Measurements from ENCODE around the gene CMIP. TPM values are rescaled to one million over a fixed set of nuclear protein-coding genes. Genes with fewer than 3 reads are reported as not detected.
"Not testable (repeated sequence)": the region's sequence is repeated elsewhere in the genome, so short reads cannot be mapped to it uniquely, and the experiment has no call there.

Gene CMIP
- total RNA-seq, 4 donors from 2014 or later = 63.9 to 89.9 (median 70.0) TPM

DNA sequence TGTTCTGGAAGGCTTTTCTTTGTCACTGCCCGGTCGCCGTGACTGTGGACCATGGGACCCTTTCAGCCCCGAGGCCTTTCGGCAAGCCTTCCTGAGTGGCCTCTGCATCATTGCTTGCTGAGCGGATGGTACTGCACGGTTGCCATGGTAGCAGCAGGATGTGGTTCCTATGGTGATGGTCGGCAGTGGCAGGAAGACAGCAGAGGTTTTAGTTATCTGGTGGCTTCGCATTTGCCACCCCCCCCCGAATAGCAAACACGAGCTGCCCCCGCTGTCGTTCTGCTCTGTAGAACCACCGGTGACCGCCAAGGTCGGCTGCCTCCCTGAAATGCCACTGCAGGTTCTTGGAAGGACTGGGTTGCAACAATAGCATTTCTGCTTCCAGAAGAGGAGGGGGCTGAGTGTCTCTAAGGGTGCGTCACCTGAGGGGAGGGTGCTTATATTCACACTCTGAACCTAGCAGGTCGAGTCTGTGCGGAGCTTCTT lies 76.6 kb downstream of the CMIP start:
- Histone ChIP-seq H3K4me3 (no peak overlapping the region), H3K27me3 (no peaks in the 10 kb centered on the region), H3K4me1 (peaks cover 41% of the 10 kb centered on the region), H3K9me3 (no peaks in the 10 kb centered on the region), H3K27ac (no peak overlapping the region), H3K36me3 (no peaks in the 10 kb centered on the region)
- 82% methylated on average over 18 of the region's 19 CpGs for WGBS
- no peak for DNase-seq (ENCODE audit: low spot score in 2 of 2)
- TF ChIP-seq EP300 (IDR thresholded peaks at IDR 0.05) (no peak), POLR2AphosphoS5 (IDR thresholded peaks at IDR 0.05) (no peak), POLR2A (IDR thresholded peaks at IDR 0.05) (no peak)
- TF ChIP-seq, protein P1, sequence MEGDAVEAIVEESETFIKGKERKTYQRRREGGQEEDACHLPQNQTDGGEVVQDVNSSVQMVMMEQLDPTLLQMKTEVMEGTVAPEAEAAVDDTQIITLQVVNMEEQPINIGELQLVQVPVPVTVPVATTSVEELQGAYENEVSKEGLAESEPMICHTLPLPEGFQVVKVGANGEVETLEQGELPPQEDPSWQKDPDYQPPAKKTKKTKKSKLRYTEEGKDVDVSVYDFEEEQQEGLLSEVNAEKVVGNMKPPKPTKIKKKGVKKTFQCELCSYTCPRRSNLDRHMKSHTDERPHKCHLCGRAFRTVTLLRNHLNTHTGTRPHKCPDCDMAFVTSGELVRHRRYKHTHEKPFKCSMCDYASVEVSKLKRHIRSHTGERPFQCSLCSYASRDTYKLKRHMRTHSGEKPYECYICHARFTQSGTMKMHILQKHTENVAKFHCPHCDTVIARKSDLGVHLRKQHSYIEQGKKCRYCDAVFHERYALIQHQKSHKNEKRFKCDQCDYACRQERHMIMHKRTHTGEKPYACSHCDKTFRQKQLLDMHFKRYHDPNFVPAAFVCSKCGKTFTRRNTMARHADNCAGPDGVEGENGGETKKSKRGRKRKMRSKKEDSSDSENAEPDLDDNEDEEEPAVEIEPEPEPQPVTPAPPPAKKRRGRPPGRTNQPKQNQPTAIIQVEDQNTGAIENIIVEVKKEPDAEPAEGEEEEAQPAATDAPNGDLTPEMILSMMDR (IDR thresholded peaks at IDR 0.05) = no peak

DNA sequence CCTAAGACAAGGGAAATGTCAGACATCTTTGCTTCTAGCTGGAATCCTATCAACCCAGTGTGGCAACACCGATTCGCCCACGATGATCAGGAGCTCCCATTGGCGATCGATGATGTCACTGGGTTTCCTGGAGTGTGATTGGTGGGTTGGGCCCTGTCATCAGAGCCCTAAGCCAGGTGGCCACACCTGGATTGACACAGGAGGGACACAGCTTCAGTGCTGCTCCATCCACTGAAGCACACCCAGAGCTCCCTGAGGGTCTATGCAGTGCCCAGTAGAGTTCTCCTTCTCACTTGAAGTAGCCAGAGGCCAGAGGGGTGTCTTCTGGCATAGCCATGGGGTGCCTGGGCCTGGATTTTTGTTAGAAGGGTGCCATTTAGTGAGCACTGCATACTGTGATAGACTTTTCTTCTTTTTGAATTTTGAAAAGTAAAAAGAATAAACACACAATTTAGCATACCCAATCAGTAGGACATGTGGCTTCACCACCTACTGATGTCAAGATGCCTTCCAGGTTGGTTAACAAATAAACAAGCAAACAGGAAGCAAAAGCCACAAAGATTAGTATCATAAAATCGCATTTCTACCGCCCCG lies 77.6 kb downstream of the CMIP start:
- Histone ChIP-seq H3K36me3 (no peaks in the 10 kb centered on the region), H3K4me3 (no peak overlapping the region), H3K9me3 (no peaks in the 10 kb centered on the region), H3K27ac (peak overlapping the region; percentile 40), H3K27me3 (no peaks in the 10 kb centered on the region), H3K4me1 (peaks cover 47% of the 10 kb centered on the region)
- 74% methylated on average over 8 of the region's 8 CpGs for WGBS
- no peak for DNase-seq (ENCODE audit: low spot score in 2 of 2)
- no peak for TF ChIP-seq POLR2A (IDR thresholded peaks at IDR 0.05)
- TF ChIP-seq, protein P1 (IDR thresholded peaks at IDR 0.05) = no peak
- TF ChIP-seq POLR2AphosphoS5 (IDR thresholded peaks at IDR 0.05) = no peak
- TF ChIP-seq EP300 (IDR thresholded peaks at IDR 0.05) = no peak

DNA sequence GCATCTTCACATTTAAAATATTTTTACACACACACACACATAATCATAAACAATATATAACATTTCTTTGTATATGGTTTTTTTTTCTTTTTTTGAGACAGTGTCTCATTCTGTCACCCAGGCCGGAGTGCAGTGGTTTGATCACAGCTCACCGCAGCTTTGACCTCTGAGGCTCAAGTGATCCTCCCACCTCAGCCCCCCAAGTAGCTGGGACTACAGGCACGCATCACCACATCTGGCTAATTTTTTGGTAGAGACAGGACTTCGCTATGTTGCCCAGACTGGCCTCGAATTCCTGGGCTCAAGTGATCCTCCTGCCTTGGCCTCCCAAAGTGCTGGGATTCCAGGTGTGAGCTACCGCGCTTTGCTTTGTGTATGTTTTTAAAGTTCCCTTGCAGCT lies 78.2 kb downstream of the CMIP start:
- Histone ChIP-seq H3K4me1 (peaks cover 51% of the 10 kb centered on the region), H3K27ac (peak overlapping the region; percentile 77)
- DNase-seq (ENCODE audit: low spot score in 2 of 2); H3K4me3 ChIP-seq; H3K27me3 ChIP-seq; H3K36me3 ChIP-seq; H3K9me3 ChIP-seq: not testable (repeated sequence)
- WGBS = 88% methylated on average over 7 of the region's 7 CpGs

DNA sequence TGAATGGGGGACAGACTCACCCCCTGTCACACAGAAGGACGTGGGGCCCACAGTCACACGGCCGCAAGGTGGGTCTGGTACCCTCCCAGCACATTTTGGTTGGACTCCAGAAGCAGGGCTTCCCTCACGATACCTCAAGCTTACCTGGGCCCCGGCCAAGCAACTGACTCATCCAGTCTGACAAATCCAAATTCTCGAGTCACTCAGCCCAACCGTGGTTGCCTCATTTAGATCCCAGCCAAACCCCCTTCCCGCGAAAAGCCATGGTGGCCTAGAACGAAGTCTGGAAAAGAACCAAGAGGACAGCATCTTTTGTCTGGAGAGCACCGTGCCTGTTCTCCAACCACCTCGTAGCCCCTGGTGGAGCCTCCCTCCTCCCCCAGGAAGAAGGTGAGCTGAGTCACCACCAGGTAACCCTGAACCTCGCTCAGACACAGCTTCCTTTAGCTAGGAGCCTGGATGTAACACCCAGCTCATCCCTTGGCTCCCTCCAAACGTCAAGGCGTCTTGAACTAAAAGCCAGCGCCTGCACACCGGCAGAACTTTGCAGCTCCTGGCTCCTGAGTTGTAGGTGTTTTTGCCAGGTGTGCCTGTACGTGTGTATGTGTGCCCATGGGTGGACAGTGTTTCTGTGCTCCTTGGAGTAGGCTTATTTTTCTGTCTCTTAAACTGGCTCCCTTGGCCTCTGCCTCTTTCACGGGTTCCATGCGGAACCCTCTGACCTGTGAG lies 78.9 kb downstream of the CMIP start:
- Histone ChIP-seq H3K27ac (peak overlapping the region; percentile 77), H3K27me3 (no peaks in the 10 kb centered on the region), H3K9me3 (no peaks in the 10 kb centered on the region), H3K4me1 (peaks cover 44% of the 10 kb centered on the region), H3K4me3 (no peak overlapping the region), H3K36me3 (no peaks in the 10 kb centered on the region)
- DNase-seq (ENCODE audit: low spot score in 2 of 2) = peak in 1 of 2 donors; percentile 87
- 53% methylated on average over 20 of the region's 20 CpGs for WGBS
- TF ChIP-seq POLR2A (IDR thresholded peaks at IDR 0.05) (no peak), POLR2AphosphoS5 (IDR thresholded peaks at IDR 0.05) (no peak), EP300 (IDR thresholded peaks at IDR 0.05) (no peak)
- TF ChIP-seq, protein P1 (IDR thresholded peaks at IDR 0.05) = no peak

DNA sequence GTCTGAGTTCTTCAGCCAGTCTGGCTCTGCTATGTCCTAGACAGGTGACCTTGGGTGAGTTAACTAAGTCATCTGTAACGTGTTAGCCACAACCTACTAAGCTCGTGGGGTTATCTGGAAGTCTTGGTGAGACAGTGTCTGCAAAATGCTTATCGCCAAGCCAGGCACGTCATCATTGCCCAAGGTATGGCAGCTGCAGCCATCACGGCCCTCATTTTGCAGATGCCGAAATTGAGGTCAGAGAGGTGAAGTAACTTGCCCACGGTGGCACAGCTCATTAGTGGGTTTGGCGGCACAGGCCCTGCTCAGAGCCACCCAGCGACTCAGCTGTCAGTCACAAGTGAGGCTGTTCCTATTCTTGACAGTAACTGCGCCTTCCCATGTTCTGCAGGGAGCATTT lies 79.8 kb downstream of the CMIP start:
- Histone ChIP-seq H3K9me3 (no peaks in the 10 kb centered on the region), H3K4me3 (no peak overlapping the region), H3K27me3 (no peaks in the 10 kb centered on the region), H3K4me1 (peaks cover 47% of the 10 kb centered on the region), H3K36me3 (no peaks in the 10 kb centered on the region), H3K27ac (peak overlapping the region; percentile 77)
- no peak for DNase-seq (ENCODE audit: low spot score in 2 of 2)
- WGBS = 67% methylated on average over 7 of the region's 10 CpGs
- TF ChIP-seq, protein P1 (IDR thresholded peaks at IDR 0.05) = no peak
- no peak for TF ChIP-seq POLR2AphosphoS5 (IDR thresholded peaks at IDR 0.05)
- TF ChIP-seq POLR2A (IDR thresholded peaks at IDR 0.05) = no peak
- TF ChIP-seq EP300 (IDR thresholded peaks at IDR 0.05) = no peak

DNA sequence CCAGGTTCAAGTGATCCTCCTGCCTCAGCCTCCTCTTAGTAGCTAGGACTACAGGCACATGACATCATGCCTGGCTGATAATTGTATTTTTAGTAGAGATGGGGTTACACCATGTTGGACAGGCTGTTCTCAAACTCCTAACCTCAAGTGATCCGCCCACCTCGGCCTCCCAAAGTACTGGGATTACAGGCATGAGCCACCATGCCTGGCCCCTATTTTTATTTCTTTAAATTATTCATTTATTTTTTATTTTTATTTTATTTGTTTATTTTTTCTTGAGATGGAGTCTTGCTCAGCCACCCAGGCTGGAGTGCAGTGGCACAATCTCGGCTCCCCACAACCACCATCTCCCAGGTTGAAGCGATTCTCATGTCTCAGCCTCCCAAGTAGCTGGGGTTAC lies 80.3 kb downstream of the CMIP start:
- not testable (repeated sequence) for H3K36me3 ChIP-seq; H3K27me3 ChIP-seq; DNase-seq (ENCODE audit: low spot score in 2 of 2); H3K4me3 ChIP-seq; H3K9me3 ChIP-seq
- H3K4me1 ChIP-seq = peaks cover 52% of the 10 kb centered on the region
- WGBS = 98% methylated on average over 4 of the region's 4 CpGs
- H3K27ac ChIP-seq = peak overlapping the region; percentile 77
